RWPE2 (cell line): Measurements from ENCODE around the gene NXT2.
"Not testable (repeated sequence)": the region's sequence is repeated elsewhere in the genome, so short reads cannot be mapped to it uniquely, and the experiment has no call there.

Experiments
- ATAC-seq: fragments of 200-7000 bp; cut with Tn5 transposase; 3 replicates; pipeline ENCODE4 v1.9.1; 2021; ENCODE audit warnings: low read depth
- DNase-seq: peaks from one replicate; pipeline ENCODE4 v3.0.0-alpha.2; 2020; ENCODE audit warnings: low spot score
- H3K27ac ChIP-seq: fragments of 450-650 bp; 2 replicates; pipeline ENCODE4 v1.5.1; 2017; ENCODE audit warnings: mild to moderate bottlenecking; ENCODE audit not compliant: poor library complexity, severe bottlenecking
- H3K27me3 ChIP-seq: fragments of 250-450 bp; sonication (Bioruptor Pico); 2 replicates; pipeline ENCODE4 v1.5.1; 2021; ENCODE audit warnings: mild to moderate bottlenecking, moderate library complexity; ENCODE audit not compliant: insufficient read depth, poor library complexity, severe bottlenecking
- H3K36me3 ChIP-seq: fragments of 250-450 bp; sonication (Bioruptor Pico); 2 replicates; pipeline ENCODE4 v1.5.1; 2020; ENCODE audit warnings: low read depth, mild to moderate bottlenecking, moderate library complexity
- H3K4me1 ChIP-seq: fragments of 250-450 bp; sonication (Bioruptor Pico); 2 replicates; pipeline ENCODE4 v1.5.1; 2021; ENCODE audit warnings: mild to moderate bottlenecking, moderate library complexity; ENCODE audit not compliant: insufficient read depth, poor library complexity, severe bottlenecking
- H3K4me3 ChIP-seq: fragments of 250-450 bp; sonication (Bioruptor Pico); 2 replicates; pipeline ENCODE4 v1.5.1; 2021; ENCODE audit warnings: mild to moderate bottlenecking, moderate library complexity; ENCODE audit not compliant: severe bottlenecking
- H3K9me3 ChIP-seq: fragments of 250-450 bp; sonication (Bioruptor Pico); 2 replicates; pipeline ENCODE4 v1.5.1; 2021; ENCODE audit warnings: mild to moderate bottlenecking, moderate library complexity; ENCODE audit not compliant: severe bottlenecking
- CTCF ChIP-seq: fragments of 450-650 bp; IDR thresholded peaks from one replicate; pipeline ENCODE4 v1.5.1; 2017; ENCODE audit warnings: mild to moderate bottlenecking, moderate library complexity; ENCODE audit not compliant: poor library complexity, severe bottlenecking

NXT2 gene

GRCh38 chrX:109534933-109535332, 1.7 kb upstream of the NXT2 start:
- no peak for ATAC-seq
- no peak for TF ChIP-seq CTCF
- Histone ChIP-seq H3K27me3 (no peaks in the 10 kb centered on the region), H3K36me3 (no peaks in the 10 kb centered on the region), H3K9me3 (no peaks in the 10 kb centered on the region), H3K27ac (no peak overlapping the region), H3K4me1 (no peaks in the 10 kb centered on the region), H3K4me3 (no peak overlapping the region)
- DNase-seq, result no peak

- no peaks in the 10 kb centered on the region for H3K4me1 ChIP-seq
- ATAC-seq, result no peak
- no peak overlapping the region for H3K4me3 ChIP-seq
- no peaks in the 10 kb centered on the region for H3K9me3 ChIP-seq
- H3K27me3 ChIP-seq, result no peaks in the 10 kb centered on the region
- H3K27ac ChIP-seq, result no peak overlapping the region
- DNase-seq, result no peak
- no peak for TF ChIP-seq CTCF
- no peaks in the 10 kb centered on the region for H3K36me3 ChIP-seq
Measured at GRCh38 chrX:109535578-109535977, 1.1 kb upstream of the NXT2 start.

GRCh38 chrX:109537324-109537665, 651 bp downstream of the NXT2 start:
- H3K9me3 ChIP-seq, result no peaks in the 10 kb centered on the region
- H3K27me3 ChIP-seq, result no peaks in the 10 kb centered on the region
- H3K4me1 ChIP-seq, result no peaks in the 10 kb centered on the region
- H3K36me3 ChIP-seq, result no peaks in the 10 kb centered on the region
- TF ChIP-seq CTCF, result no peak
- H3K27ac ChIP-seq, result peak overlapping the region; percentile 53
- ATAC-seq (peak; percentile 49), DNase-seq (no peak)
- H3K4me3 ChIP-seq, result peak overlapping the region; percentile 64

- ATAC-seq, DNase-seq, H3K4me3 ChIP-seq: not testable (repeated sequence)
Measured at GRCh38 chrX:109539007-109539406, 2.4 kb downstream of the NXT2 start.

GRCh38 chrX:109553862-109554261, 17.2 kb downstream of the NXT2 start:
- Histone ChIP-seq H3K27ac (no peak overlapping the region), H3K4me3 (no peak overlapping the region), H3K27me3 (no peaks in the 10 kb centered on the region), H3K36me3 (no peaks in the 10 kb centered on the region), H3K9me3 (no peaks in the 10 kb centered on the region), H3K4me1 (no peaks in the 10 kb centered on the region)
- TF ChIP-seq CTCF, result no peak
- no peak for ATAC-seq
- DNase-seq, result no peak

More at GRCh38 chrX:109539007-109539406, 2.4 kb downstream of the NXT2 start:
- H3K36me3 ChIP-seq, H3K9me3 ChIP-seq, H3K4me1 ChIP-seq, H3K27me3 ChIP-seq, H3K27ac ChIP-seq: not testable (repeated sequence)

- not testable (repeated sequence) for H3K36me3 ChIP-seq, H3K4me3 ChIP-seq, H3K9me3 ChIP-seq, H3K4me1 ChIP-seq, ATAC-seq, DNase-seq, H3K27me3 ChIP-seq, H3K27ac ChIP-seq
Measured at GRCh38 chrX:109576083-109576482, 39.4 kb downstream of the NXT2 start.
